ENCODE data around the gene NUP210L.
"Not testable (repeated sequence)": the region's sequence is repeated elsewhere in the genome, so short reads cannot be mapped to it uniquely, and the experiment has no call there.

Gene NUP210L

GRCh38 chr1:153987621-153988020 lies 167.3 kb downstream of the NUP210L start:
- no peak for DNase-seq

DNA sequence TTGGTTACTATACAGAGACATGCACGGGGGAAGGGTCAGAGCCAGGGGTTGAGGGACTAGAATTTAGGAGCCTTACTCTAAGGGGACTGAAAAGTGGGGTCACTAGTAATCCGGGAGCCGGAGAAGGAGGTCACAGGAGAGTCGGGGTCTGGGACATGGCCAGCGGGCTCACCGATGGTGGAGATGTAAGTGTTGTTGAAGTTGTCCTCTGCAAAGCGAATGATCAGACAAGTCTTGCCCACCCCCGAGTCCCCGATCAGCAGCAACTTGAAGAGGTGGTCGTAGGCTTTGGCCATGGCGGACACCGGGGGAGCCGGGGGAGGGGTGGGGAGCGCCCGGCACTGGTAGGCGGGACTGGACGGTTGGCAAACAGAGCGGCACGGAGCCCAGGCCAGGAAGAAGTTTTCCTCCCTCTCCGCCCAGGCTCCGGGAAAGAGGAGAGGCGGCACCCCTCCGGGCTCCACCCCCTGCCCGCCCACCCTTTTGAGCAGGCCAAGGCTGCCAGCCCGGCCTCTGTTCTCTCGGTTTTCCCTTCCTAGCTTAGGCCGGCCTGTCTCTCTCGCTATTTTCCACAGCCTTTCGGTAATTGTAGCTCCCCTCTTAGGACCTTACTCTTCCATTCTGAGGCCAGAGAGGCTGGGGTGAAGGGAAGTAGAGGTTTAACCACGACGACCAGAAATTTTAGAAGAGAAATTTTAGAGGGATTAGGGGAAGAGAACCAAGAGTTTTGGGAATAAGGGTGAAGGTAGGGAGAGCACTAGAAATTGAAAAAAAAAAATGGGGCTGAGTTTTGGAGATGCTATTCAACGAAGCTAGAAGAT lies 168.7 kb downstream of the NUP210L start, which contains the start of gene RAB13:
TSS of gene RAB13 (minus strand) at position 399 of the 821 bp plus-strand sequence. CDS start at position 296, 103 bp downstream.
- DNase-seq, result peak; percentile 65

DNA sequence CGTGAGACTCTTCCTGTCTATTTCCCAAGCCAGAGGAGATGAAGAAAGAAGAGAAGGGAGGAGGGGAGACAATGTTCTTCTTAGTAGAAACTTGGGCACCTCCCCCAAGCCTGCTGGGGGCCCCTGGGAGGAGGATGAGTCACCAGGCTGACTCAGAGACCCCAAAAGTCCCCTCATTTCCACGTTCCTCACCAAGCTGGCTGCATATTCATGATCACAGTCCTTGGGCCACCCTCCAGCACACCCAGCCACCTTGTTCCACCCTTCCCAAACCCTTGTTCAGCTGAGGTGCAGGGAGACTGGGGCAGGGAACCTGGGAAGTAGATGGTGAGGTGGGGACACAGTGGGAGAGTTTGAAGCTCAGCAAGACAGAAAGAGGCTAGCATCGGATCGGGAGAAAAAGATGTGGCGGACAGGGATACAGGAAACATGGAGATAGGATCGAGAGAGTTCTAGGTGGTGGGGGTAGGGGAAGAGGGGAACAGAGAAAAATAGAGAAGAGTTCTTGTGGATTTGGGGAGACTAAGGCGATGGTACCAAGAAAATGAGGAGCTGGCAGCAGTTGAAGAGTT lies 169.4 kb downstream of the NUP210L start:
- no peak for DNase-seq

- no peak for DNase-seq
Observed at GRCh38 chr1:153984123-153984894, 170.6 kb downstream of the NUP210L start.

GRCh38 chr1:153981735-153982134 lies 173.1 kb downstream of the NUP210L start:
- not testable (repeated sequence) for DNase-seq

DNA sequence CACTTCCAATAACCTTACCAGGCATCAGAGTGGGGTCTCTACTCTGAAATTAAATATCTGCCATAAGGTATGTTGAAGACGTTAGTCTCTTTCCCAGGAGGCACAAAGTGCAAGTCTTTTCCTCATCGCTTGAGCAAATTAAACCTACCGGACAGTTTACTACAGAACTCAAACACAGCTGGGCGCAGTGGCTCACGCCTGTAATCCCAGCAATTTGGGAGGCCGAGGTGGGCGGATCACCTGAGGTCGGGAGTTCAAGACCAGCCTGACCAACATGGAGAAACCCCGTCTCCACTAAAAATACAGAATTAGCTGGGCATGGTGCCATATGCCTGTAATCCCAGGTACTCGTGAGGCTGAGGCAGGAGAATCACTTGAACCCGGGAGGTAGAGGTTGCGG lies 175.8 kb downstream of the NUP210L start:
- not testable (repeated sequence) for DNase-seq

GRCh38 chr1:153978274-153978909 lies 176.5 kb downstream of the NUP210L start:
- no peak for DNase-seq

DNA sequence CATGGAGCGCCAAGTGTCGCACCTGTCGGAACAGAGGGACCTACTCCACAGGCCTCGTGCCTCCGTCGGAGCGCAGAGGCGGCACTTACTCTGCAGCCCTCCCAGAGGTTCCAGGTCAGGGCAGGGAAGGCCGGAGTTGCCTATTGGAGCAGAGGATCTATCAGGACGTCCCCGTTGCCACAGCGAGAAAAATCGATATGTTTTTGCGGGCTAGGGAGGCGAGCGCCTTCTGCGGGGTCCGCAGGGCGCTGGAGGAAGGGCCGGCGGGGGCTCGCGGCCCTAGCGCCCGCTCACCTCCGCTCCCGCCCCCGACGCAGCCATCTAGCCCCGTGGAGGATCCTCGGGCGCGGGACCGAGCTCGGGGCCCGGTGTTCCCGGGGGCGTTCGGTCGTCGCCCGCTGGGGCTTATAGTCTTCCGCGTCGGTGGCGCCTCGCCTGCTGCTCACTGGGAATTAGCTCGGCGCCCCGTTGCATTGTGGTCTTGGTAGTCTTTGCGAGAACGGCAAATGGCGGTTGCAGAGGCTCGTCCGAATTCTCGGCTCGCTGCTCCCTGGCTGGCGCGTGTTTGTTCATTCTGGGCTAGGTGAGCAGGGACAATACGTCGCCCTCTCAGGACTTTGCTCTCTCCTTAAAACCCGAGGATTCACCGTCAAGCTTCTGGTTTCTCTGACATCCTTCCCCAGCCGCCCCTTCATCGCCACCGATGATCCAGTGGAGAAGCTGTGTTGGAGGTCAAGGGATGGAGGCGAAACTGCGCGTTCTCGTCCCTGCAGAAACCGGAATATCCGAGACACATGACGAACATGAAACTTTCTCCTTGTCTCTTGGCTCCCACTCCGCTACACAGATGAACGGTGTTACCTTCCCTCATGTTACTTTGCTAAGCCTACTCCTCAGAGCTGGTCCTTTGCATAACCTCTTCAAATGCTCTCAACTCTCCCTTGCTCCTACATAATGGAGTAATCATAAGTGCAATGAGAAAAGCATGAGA lies 177.3 kb downstream of the NUP210L start, which contains the start of gene JTB:
TSS of gene JTB (minus strand) at position 425 of the 991 bp plus-strand sequence. CDS start at position 3, 422 bp downstream.
- peak; percentile 67 for DNase-seq

DNA sequence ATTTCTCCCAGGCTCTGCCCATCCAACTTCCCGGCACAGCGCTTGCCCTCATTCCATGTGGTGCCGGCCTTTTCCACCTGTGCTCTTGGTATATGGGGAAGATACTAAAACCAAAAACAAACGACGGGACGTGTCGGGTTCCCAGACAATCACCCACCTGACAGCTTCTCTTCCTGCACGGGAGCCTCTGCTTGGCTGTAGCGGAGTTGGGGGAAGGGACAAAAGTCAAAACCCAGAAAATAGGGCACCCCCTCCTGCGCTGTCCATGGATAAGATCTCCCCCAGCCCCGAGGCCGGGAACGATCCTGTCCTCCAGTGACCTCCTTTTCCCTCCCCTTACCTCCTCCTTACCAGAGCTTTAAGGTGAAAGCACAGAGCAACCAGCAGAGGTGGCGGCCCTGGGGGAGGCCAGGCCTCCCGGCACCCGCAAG lies 178.0 kb downstream of the NUP210L start:
- DNase-seq, result no peak

- DNase-seq, result no peak
Observed at GRCh38 chr1:153973525-153973924, 181.3 kb downstream of the NUP210L start.

- no peak for DNase-seq
Observed at GRCh38 chr1:153973071-153973470, 181.8 kb downstream of the NUP210L start.

DNA sequence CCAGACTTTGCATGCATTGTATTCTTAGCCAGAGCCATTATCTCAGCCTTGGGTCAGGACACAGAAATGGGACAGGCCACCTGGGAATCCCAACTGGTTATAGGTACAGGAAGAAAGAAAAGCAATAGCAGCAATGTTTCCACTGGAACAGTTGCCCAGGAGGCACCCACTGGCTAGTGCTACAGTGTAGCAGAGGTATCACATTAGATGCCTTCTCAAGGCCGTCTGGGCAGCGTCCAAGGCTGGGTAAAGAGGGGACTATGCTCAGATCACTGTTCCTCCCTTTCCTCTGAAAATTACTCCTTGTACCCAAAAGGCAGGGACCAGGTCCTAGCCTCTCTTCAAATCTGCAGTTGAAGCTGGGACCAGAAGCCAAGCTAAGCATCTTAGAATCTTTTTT lies 184.5 kb downstream of the NUP210L start:
- DNase-seq, result no peak

- no peak for DNase-seq
Observed at GRCh38 chr1:153968972-153969371, 185.9 kb downstream of the NUP210L start.

DNA sequence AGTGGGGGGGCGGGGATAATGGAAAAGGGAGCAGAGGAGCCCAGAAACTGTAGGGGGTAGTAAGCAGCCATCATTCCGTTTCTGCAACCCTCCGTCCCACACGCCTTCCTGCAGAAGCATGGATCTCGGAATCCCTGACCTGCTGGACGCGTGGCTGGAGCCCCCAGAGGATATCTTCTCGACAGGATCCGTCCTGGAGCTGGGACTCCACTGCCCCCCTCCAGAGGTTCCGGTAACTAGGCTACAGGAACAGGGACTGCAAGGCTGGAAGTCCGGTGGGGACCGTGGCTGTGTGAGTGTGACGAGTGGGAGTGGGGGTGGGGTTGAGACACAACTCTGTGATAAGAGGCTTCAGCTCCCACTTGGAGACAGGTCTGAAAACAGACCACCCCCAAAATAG lies 186.5 kb downstream of the NUP210L start:
- DNase-seq, result peak; percentile 36

GRCh38 chr1:153968000-153968363 lies 186.9 kb downstream of the NUP210L start:
- DNase-seq, result peak; percentile 79

GRCh38 chr1:153967107-153967999 lies 187.5 kb downstream of the NUP210L start, which contains the start of gene CREB3L4:
Gene CREB3L4 (plus strand): TSS chr1:153967902. CDS start chr1:153968526, 624 bp downstream.
- DNase-seq, result peak; percentile 94

- no peak for DNase-seq
Observed at GRCh38 chr1:153963850-153964331, 191.0 kb downstream of the NUP210L start.

DNA sequence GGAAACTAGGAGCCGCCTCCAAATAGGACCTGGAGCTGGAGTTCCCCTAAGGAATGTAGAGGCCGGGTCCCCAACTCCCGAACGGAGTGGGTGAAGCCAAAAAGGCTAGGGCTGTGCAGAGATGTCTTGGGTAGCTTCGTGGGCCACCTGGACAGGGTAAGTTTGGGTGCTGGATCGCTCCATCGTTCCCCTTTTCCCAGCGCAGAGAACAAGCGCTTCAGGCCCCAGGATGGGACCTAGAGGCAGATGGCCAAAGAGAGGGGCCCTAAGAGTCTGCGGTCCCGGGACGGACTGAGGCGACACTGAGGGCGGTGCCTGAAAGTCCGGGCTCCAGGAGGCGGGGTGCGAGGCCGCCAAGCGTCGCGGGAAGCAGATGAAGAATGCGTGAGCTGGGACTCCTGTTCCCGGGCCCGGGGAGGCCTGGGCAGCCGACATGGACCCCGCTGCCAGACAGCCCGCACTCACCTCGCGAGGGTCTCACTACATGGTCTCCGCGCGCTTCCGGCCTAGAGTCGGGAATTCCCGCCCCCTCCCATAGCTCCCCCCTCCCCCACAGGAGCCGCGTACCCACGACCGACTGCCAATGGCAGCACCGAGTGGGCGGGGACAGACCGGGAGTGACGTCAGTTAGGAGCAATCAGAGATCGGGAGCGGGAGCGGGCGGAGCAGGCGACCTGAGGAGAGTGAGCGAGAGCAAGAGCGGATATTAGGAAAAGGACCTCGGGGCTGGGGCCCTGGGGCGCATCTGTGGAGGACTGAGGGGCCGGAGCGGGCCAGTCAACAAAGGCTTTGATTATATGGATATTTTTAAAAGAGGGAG lies 191.6 kb downstream of the NUP210L start, which contains the start of gene SLC39A1:
TSS of gene SLC39A1 (minus strand) at position 508 of the 820 bp plus-strand sequence. CDS start 822 bp downstream, outside the sequence.
- DNase-seq, result peak; percentile 96

Data from NCI-H748 treated with DMSO at 0.1 percent for 48 hours (cell line).